MCF 10A (cell line): Measurements from ENCODE around the gene CNR2. TPM values are rescaled to one million over a fixed set of nuclear protein-coding genes. Genes with fewer than 3 reads are reported as not detected.

Experiments
- BruUV-seq: library from RNA; stranded (reverse); fragments of 400-500 nt; replicated peaks from 2 replicates; lab custom pipeline; 2021; lab: Mats Ljungman, UMichigan
- CTCF ChIA-PET: fragments of 300-600 bp; sonication (Branson Sonifier 250); formaldehyde crosslinking; extraction: SDS; loops from one replicate; lab custom pipeline; 2021; ENCODE audit warnings: antibody characterized with exemption, inconsistent platforms; lab: Yijun Ruan, JAX
- POLR2A ChIA-PET: fragments of 300-600, 350-650 bp; sonication (Branson Sonifier 250); formaldehyde crosslinking; extraction: SDS; loops from one replicate; lab custom pipeline; 2020; ENCODE audit warnings: antibody characterized with exemption, inconsistent platforms; lab: Yijun Ruan, JAX
- DNase-seq: peaks from one replicate; pipeline ENCODE4 v3.0.0-alpha.2; 2018; ENCODE audit not compliant: unreplicated experiment
- H3K27ac Mint-ChIP-seq: one replicate; pipeline ENCODE4 v1.8.0; 2022; ENCODE audit warnings: mild to moderate bottlenecking, low read depth, mixed read lengths; ENCODE audit not compliant: unreplicated experiment
- H3K27me3 Mint-ChIP-seq: one replicate; pipeline ENCODE4 v1.8.0; 2022; ENCODE audit warnings: mixed read lengths; ENCODE audit not compliant: insufficient read depth, unreplicated experiment
- H3K36me3 Mint-ChIP-seq: one replicate; pipeline ENCODE4 v1.8.0; 2022; ENCODE audit warnings: mild to moderate bottlenecking, moderate library complexity, mixed read lengths; ENCODE audit not compliant: insufficient read depth, unreplicated experiment
- H3K4me1 Mint-ChIP-seq: one replicate; pipeline ENCODE4 v1.8.0; 2022; ENCODE audit warnings: mixed read lengths; ENCODE audit not compliant: insufficient read depth, unreplicated experiment
- H3K4me3 Mint-ChIP-seq: one replicate; pipeline ENCODE4 v1.8.0; 2022; ENCODE audit warnings: mild to moderate bottlenecking, moderate library complexity, mixed read lengths; ENCODE audit not compliant: unreplicated experiment
- H3K9me3 Mint-ChIP-seq: one replicate; pipeline ENCODE4 v1.8.0; 2022; ENCODE audit warnings: mixed read lengths; ENCODE audit not compliant: unreplicated experiment
- intact Hi-C: fragments of 100-400 bp; cut with micrococcal nuclease; formaldehyde crosslinking; loops from 2 replicates; pipeline ENCODE4 v1.14.1; 2022
- total RNA-seq: library from RNA; stranded (reverse); gene quantifications from 2 replicates; pipeline ENCODE4 v1.2.3, GENCODE V29; 2022
- TF ChIP-seq, protein P1 (sequence below): fragments of 200-600 bp; IDR thresholded peaks from one replicate; pipeline ENCODE4 v1.8.0; 2022; ENCODE audit warnings: antibody characterized with exemption, mild to moderate bottlenecking; ENCODE audit not compliant: unreplicated experiment

Gene CNR2
- total RNA-seq, 1 experiment from 2014 or later: not detected

DNA sequence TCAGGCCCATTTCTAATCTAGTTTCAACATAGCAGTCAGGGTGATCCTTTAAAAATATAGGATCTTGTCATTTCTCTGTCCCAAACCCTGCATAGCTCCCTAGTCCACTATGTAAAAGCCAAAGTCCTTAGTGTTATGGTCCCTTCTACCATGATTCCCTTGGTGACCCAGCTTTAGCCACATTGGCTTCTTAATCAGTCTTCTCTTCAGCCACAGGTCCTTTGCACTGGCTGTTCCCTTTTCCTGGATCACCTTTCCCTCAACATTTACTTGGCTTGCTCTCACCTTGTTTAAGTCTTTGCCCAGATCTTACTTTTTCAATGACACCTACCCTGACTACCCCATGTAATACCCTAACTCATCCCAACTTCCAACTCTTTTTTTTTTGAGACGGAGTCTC, 33.4 kb downstream of the CNR2 start:
- H3K4me1 Mint-ChIP-seq: no peaks in the 10 kb centered on the region
- H3K36me3 Mint-ChIP-seq: peaks cover 6% of the 10 kb centered on the region
- intact Hi-C loops: no loop called here
- TF ChIP-seq, protein P1, sequence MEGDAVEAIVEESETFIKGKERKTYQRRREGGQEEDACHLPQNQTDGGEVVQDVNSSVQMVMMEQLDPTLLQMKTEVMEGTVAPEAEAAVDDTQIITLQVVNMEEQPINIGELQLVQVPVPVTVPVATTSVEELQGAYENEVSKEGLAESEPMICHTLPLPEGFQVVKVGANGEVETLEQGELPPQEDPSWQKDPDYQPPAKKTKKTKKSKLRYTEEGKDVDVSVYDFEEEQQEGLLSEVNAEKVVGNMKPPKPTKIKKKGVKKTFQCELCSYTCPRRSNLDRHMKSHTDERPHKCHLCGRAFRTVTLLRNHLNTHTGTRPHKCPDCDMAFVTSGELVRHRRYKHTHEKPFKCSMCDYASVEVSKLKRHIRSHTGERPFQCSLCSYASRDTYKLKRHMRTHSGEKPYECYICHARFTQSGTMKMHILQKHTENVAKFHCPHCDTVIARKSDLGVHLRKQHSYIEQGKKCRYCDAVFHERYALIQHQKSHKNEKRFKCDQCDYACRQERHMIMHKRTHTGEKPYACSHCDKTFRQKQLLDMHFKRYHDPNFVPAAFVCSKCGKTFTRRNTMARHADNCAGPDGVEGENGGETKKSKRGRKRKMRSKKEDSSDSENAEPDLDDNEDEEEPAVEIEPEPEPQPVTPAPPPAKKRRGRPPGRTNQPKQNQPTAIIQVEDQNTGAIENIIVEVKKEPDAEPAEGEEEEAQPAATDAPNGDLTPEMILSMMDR: no peak
- H3K27ac Mint-ChIP-seq: no peak overlapping the region
- no peaks in the 10 kb centered on the region for H3K9me3 Mint-ChIP-seq
- no TSS peak for BruUV-seq
- no peak for DNase-seq
- ChIA-PET POLR2A (no interaction called here), CTCF (no interaction called here)
- H3K4me3 Mint-ChIP-seq: no peak overlapping the region
- H3K27me3 Mint-ChIP-seq: no peaks in the 10 kb centered on the region

DNA sequence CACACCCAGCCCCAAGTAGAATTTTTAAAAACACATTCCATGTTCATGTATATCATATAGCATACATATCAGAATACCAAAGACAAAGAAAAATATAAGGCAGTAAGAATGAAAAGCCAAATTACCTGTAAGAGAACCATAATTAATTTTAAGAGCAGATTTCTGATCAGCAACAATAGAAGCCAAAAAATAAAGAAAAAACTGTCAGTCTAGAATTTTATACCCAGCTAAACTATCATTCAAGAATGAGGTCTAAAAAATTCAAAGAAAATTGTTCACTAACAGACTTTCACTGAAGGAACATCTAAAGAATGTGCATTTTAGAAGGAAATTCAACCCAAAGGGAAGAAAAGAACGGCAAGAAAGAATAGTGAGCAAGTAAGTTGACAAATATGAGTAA, 34.5 kb downstream of the CNR2 start:
- no peaks in the 10 kb centered on the region for H3K9me3 Mint-ChIP-seq
- H3K27ac Mint-ChIP-seq: no peak overlapping the region
- intact Hi-C loops: no loop called here
- no peaks in the 10 kb centered on the region for H3K27me3 Mint-ChIP-seq
- POLR2A ChIA-PET: interaction anchor here (0.9 to 1.5 kb wide), 3 partner anchors 9 to 13 kb away, joined by 3 to 5 read pairs (median 4); partner anchors contain the start of gene FUCA1
- no TSS peak for BruUV-seq
- CTCF ChIA-PET: interaction anchor here (1.2 kb wide), 1 partner anchor 10 kb away, joined by 3 read pairs; no protein-coding TSS in a partner anchor
- TF ChIP-seq, protein P1: no peak
- peaks cover 6% of the 10 kb centered on the region for H3K36me3 Mint-ChIP-seq
- no peaks in the 10 kb centered on the region for H3K4me1 Mint-ChIP-seq
- no peak overlapping the region for H3K4me3 Mint-ChIP-seq
- DNase-seq: no peak

DNA sequence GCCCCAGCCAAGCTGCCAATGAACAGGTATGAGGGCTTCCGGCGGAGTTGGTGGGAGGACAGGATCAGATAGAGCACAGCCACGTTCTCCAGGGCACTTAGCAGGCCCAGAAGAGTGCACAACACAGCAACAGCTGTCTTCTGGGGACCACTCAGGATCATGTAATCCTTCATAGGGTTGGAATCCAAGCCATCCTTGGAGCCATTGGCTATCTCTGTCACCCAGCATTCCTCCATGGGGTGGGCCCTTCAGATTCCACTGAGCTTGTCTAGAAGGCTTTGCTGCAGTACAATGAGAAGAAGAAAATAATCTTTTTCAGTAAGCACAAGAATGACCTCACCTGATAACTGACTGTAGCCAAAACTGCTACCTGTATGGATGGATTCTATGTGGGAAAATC, 37.8 kb downstream of the CNR2 start:
- DNase-seq: no peak
- Mint-ChIP-seq H3K27me3 (no peaks in the 10 kb centered on the region), H3K4me1 (no peaks in the 10 kb centered on the region), H3K4me3 (no peak overlapping the region), H3K27ac (no peak overlapping the region), H3K36me3 (peaks cover 4% of the 10 kb centered on the region), H3K9me3 (no peaks in the 10 kb centered on the region)
- intact Hi-C loops: no loop called here
- POLR2A ChIA-PET: no interaction called here
- TF ChIP-seq, protein P1: no peak
- CTCF ChIA-PET: interaction anchor here (0.5 to 0.6 kb wide), 2 partner anchors 32 to 104 kb away, joined by 3 to 4 read pairs; no protein-coding TSS in a partner anchor
- no TSS peak for BruUV-seq

DNA sequence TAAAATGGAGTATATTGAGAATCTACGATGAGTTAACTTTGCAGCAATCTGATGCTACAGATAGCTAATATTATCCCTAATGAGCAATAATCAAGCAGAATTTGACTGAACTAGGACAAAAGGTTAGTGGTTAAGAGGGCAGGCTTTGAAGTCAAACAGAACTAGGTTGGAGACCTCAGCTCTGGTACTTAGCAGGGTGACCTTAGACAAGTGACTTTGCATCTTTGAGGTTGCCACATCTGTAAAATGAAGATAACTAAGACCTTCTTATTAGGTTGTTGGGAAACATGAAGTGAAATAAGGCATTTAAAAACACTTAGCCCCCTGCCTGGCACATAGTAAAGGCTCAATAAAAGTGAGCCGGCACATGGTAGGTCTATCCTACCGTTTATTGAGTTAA, 40.7 kb downstream of the CNR2 start:
- CTCF ChIA-PET: interaction anchor here (0.7 to 1.5 kb wide), 2 partner anchors 62 to 67 kb away, joined by 4 read pairs; no protein-coding TSS in a partner anchor
- Mint-ChIP-seq H3K36me3 (no peaks in the 10 kb centered on the region), H3K9me3 (no peaks in the 10 kb centered on the region), H3K4me1 (peaks cover 12% of the 10 kb centered on the region), H3K4me3 (no peak overlapping the region), H3K27ac (no peak overlapping the region), H3K27me3 (peaks cover 16% of the 10 kb centered on the region)
- DNase-seq: no peak
- intact Hi-C loops: no loop called here
- no TSS peak for BruUV-seq
- POLR2A ChIA-PET: interaction anchor here (0.6 to 0.8 kb wide), 2 partner anchors 44 to 46 kb away, joined by 3 to 4 read pairs; no protein-coding TSS in a partner anchor
- TF ChIP-seq, protein P1: no peak
